ENCODE results near the gene RAB9B. TPM values are rescaled to one million over a fixed set of nuclear protein-coding genes. Genes with fewer than 3 reads are reported as not detected.

The RAB9B gene
- total RNA-seq: 1 to 10 TPM in 3 of 4 donors, under 1 TPM in 1; 0.85 to 2.0 (median 1.5) TPM

GRCh38 chrX:103831803-103832544 is at the start of gene RAB9B:
RAB9B (minus strand) TSS chrX:103832257; CDS start chrX:103825784, 6,473 bp downstream.
- TF ChIP-seq CTCF (IDR thresholded peaks at IDR 0.05; ENCODE audit: low read depth): no peak

- TF ChIP-seq CTCF (IDR thresholded peaks at IDR 0.05; ENCODE audit: low read depth): no peak
Observed at GRCh38 chrX:103879339-103879738, 47.3 kb upstream of the RAB9B start.

GRCh38 chrX:103878466-103879122 is 46.5 kb upstream of the RAB9B start:
- TF ChIP-seq CTCF (IDR thresholded peaks at IDR 0.05; ENCODE audit: low read depth): no peak

- TF ChIP-seq CTCF (IDR thresholded peaks at IDR 0.05; ENCODE audit: low read depth): no peak
Observed at GRCh38 chrX:103877571-103877970, 45.5 kb upstream of the RAB9B start.

GRCh38 chrX:103864886-103865534 is 33.0 kb upstream of the RAB9B start:
- no peak for TF ChIP-seq CTCF (IDR thresholded peaks at IDR 0.05; ENCODE audit: low read depth)

- TF ChIP-seq CTCF (IDR thresholded peaks at IDR 0.05; ENCODE audit: low read depth): no peak
Observed at GRCh38 chrX:103864149-103864548, 32.1 kb upstream of the RAB9B start.

- TF ChIP-seq CTCF (IDR thresholded peaks at IDR 0.05; ENCODE audit: low read depth): no peak
Observed at GRCh38 chrX:103861200-103861599, 29.1 kb upstream of the RAB9B start.
